IPS DF 4.7 (cell line): ENCODE data around the gene CYB561.

Source experiments
- DNase-seq: peaks from one replicate; pipeline ENCODE4 v3.0.0-alpha.2; 2013; ENCODE audit warnings: low spot score; ENCODE audit errors: extremely low read depth

Gene CYB561

DNA sequence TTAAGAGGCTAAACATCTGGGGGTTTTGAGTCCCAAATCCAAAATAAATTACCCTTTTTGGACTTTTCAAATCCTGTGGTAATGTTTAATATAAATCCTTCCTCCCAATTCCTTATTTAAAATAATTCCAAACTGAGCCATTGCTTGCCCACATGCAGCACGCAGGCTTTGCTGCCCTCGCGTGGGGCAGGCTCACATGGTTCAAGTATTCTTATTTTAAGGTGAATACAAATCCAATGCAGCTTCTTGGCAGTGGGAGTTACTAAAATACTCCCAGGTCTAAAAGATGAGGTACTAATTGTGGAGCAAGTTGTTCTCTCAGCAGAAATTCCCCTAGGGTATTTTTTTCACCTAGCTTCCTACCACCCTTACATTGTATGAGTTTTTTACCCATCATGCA is 33.0 kb downstream of the CYB561 start:
- no peak for DNase-seq

DNA sequence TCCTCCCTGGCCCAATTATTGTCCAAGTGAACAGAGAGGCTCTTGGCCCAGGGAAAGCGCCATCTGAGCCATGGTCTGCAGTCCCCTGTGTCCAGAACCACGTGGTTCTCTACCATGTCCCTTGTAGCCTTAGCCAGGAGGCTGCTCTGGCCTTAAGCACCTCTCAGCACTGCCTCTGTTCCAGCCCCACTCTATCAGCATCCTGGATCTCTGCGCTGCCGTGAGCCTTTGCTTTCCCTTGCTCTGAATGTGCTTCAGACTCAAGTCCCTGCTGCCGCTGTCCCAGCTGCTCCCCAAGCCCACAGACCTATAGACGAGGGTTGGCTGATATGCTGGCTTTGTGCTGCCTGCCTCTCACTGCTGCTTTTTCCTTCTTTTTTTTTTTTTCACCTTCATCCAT is 33.9 kb downstream of the CYB561 start:
- no peak for DNase-seq

DNA sequence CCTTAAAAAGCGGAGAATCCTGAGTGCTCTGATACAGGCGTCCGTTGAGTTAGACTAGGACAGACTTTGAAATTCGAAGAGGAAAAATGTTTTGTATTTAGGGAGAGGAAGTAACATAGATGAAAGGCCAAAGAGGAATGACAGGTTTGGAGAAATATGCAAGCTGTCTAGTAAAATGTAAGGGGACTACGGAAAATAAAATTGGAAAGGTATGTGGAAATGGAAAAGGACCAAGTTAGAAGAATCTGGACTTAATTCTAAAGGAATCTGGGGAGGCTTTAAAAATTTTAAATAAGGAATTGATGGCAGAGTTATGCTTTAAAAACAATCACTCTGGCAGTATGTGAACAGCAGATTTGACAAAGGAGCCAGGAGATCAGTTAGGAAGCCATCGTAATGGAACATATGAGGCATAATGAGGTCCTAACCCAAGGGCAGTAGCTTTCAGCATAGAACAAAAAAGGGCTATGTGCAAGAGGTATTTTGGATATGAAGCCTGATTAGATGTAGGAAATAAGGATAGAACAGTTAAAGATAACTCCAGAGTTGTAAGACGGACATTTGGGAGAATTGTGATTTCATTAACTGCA is 38.3 kb downstream of the CYB561 start:
- no peak for DNase-seq

DNA sequence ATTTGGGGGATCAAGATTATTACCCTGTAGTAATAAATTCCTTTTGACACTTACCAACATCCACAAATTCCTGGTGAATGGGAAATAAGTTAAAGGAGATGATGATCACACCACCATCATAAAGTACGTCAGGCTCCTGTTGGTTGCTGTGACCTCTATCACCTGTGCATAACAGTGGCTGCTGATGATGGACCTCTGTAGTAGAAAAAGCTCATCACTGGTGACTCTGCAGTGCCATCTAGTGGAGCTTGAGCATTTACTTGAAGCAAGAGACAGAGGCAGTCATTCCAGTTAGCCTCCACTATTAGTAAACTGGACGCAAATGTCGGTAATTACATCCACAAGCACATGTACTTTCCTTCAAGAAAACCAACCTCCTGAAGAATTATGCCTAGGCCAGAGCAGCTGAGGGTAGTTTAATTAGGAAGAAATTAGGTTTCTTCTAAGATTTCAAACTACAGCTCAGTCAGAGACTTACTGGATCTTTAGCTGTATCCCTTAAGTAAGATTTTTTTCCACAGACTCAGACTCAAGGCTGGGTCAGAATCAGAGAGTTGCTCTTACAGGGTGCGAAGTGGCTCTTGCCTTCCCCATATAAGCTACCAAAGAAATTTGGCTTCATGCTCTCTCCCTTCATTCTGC is 39.3 kb downstream of the CYB561 start:
- DNase-seq: peak; percentile 87

DNA sequence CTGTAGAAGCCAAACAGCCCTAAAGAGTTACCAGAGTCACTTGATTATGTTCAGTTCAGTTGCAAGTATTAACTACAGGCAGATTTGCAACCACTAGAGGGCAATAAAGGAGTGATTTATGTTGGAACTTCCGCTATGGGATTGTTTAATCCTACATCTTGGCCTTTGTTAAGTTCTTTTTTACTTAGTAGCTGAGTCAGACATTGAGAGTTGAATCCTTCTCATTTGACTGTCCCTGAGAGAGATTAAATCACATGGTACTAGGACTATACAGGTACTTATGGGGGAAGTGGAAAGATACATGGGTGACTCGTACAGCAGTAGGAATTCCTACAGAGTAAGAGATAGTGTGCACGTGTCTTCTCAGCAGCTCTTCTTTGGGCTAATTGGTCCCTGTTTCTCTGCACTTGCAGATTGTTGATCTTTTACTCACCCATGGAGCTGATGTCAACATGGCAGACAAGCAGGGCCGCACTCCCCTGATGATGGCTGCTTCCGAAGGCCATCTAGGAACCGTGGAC is 40.3 kb downstream of the CYB561 start:
- peak; percentile 41 for DNase-seq

DNA sequence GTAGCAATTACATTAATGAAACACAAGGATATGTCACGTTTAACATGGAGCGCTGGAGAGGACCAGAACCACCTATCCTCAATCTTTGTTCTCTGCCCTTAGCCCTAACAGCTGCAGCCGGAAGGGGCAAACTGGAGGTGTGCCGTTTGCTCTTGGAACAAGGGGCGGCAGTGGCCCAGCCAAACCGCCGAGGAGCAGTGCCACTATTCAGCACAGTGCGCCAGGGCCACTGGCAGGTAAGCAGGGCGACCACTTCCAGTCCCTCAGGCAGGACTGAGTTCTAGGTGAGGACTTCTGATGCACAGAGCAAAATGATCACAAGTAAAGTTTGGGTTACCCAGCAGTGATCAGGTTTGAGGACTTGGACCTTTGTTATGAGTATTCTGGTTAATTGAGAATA is 41.1 kb downstream of the CYB561 start:
- DNase-seq: no peak

DNA sequence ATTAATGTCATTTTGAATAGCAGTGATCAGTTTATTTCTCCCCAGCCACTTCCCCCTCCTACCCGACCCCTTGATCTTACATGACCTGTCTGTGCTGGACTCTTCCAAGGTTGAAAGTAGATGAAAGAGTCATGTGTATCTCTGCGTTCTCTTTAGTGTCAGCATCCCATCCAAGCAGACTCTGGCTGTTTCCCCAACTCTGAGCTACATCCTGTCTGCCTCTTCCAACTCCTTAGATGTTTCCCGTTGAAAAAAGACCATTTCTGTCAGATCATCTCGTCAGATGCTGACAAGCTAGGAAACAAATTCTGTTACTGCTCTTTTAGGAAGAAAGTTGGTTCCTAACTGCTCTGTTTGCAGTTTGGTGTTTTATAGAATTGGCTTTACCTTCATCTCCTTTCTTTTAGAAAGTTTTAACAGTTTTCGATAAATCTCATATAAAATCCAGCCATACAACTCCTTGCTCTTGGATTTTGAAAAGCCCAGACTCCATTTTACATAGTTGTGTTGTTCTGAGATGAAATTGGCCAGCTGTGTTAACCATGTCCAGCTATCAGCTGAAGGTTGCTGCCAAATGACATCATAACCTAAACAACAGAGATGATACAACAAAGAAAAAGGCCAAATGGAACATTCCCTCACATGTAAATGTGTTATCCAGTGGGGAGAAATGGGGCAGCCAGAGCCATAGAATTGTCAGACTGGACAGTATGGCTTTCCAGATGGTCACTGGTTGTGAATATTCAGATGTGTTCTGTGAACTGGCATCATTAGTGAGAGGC is 43.5 kb downstream of the CYB561 start:
- DNase-seq: no peak

DNA sequence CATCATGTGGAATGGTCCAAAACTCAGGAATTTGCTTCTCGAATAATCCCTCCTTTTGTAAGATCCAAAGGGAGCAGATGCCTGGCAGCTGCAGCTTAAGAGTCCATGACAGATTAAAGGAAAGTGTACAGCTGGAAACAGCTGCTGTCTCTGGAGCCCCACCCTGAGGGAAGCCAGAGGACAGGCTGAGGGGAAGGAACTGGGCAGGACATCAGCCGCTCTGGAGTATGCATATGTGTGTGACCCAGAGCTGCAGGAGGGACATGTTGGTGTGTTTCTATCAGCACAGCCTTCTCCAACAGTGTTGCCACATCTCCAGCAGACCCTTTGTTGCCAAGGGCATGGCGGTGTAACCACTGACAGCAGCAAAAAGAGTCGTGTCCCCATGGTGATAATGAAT is 46.2 kb downstream of the CYB561 start:
- no peak for DNase-seq

DNA sequence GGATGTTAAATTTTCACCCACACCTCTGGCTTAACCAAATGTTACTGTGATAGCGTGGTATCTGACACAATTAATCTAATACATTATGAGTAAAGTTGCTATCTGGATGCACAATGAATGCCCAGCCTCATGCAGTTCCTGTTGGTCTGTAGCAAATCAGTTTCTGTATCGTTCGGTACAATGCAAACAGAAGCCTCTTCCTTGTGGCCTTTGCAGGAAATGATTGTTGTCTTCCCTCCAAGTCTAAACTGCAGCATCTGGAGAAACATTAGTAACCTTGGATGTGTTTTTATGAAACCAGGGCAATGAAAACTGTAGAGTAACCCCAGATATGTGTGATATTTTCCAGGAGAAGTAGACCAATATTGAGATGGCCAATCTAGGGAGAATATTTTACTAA is 46.8 kb downstream of the CYB561 start:
- no peak for DNase-seq

DNA sequence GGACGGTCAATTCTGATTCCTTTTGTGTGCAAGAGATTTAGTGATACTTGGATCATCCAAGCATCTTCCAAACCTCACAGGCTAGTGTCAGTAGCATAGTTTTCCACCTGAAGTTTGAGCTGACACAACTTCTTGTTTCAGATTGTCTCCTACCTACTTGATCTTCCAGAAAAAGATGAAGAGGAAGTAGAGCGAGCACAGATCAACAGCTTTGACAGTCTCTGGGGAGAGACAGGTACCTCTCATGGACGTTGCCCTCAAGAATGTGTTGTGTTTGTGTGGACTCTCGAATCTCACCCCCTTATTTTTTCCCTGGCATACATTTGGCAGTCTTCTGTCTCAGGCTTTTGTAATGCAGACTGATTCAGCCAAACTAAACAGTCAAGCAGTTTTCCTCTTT is 47.4 kb downstream of the CYB561 start:
- no peak for DNase-seq

DNA sequence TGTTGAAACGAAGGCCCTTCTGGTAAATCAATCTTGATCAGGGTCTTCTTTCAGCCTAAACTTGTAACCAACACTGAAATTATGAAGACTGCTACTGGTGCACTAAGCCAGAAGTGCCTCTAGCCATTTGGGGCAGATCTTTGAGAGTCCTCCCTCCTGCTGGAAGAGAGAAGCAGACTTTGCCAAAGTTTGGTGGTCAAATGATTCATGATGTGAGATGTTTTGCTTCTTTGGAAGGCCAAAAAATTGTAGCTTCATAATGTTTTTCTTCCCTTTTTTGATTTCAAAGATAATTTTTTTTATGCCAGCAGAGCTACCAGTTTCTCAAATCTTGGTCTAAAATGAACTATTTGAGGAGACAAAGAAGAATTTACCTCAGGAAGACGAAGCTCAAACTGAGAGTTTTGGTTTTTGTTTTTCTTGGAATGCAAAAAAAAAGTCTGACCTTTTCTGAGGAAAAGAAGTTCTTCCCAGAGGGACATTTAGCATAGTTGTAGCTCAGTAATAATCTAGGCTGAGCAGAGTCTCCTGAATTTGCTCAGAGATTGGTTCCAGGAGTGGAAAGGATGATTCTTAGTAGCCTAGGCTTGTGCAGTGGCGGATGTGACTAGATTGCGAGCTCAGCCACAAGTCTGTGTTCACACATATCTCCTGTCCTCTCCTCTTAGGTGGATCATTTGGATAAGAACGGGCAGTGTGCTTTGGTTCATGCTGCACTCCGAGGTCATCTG is 50.9 kb downstream of the CYB561 start:
- no peak for DNase-seq

DNA sequence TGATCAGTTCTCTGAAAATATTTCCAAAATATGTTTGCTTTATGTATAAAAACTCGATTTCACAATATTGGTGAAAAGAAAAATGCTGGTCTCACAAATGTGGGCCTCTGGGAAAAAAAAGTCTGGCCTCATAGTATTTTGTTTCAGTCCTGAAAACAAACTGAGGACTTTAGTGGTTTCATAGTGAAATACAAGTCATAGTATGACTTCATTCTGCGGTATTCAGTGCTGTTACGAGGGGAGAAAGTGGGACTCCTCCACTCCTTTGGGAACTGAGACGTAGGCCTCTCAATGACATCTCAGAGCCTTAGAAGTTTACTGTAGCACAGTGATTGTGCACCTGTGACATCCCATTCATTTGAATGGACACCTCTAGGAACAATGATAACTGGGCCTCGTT is 56.0 kb downstream of the CYB561 start:
- no peak for DNase-seq

DNA sequence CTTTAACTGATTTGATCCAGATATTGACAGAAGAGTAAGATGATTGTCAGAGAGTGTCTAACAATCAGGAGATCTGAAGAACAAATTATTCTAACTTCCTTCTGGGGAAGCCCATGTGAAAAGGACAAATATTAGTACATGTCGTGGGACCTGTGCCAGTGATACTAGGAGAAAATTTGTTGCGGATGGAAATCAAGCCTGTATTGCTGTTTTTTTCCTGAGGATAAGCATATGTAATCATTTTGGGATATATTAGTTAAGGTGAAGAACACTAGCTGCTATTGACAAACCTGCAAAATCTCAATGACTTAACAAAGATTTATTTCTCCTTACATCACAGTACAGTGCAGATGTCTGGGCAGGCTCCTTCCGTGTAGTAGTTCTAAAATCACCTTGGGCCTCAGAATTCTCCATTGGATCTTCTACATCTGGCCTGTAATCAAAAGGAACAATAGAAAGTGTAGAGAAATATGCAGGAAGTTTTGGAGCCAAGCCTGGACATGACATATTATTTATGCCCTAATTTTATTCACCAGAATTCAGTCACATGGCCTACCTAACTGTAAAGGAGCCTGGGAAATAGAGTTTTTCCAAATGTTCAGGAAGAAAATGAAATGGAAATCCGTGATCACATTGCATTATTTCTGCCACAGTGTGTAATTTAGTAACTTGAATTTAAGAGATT is 58.3 kb downstream of the CYB561 start:
- DNase-seq: no peak

DNA sequence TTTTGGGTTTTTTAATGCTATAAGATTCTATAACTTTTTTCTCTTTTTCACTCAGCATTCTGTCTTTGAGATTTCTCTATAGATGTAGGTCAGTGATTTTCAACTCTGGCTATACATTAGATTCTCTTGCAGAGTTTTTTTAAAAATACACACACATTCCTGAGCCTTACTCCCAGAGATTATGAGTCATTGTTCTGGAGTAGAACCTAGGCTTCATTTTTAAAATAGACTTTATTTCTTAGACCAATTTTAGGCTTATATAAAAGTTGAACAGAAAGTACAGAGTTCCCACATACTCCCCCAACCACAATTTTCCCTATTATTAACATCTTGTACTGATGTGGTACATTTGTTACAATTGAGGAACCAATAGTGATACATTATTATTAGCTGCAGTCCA is 63.3 kb downstream of the CYB561 start:
- no peak for DNase-seq
